Measurements from ENCODE around the gene KCNQ2. TPM values are rescaled to one million over a fixed set of nuclear protein-coding genes. Genes with fewer than 3 reads are reported as not detected.

Gene KCNQ2
- total RNA-seq, 1 experiment from 2014 or later, result 86.5 TPM

DNA sequence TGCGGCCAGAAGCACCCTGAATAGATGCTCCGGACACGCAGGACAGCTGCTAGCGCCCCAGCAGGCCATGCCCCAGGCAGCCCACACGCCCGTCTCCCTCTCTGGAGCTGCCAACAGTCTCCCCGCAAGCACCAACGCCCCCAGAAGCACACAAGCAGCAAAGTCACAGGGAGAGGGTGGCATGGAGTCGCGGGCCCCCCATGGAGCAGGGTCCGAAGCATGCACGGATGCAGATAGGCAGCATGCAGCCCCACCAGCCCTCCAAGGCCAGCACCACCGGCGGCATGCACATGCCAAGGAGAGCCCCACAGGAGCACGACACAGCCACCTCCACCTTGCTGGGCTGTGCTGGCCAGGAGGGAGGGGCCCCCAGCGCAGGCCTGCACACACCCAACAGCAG lies 53.8 kb downstream of the KCNQ2 start:
- H3K27me3 ChIP-seq (ENCODE audit: insufficient read depth, low read length), result no peaks in the 10 kb centered on the region
- H4K20me1 ChIP-seq (ENCODE audit: insufficient read depth), result no peaks in the 10 kb centered on the region
- H3K9me2 ChIP-seq (ENCODE audit: insufficient read depth), result no peaks in the 10 kb centered on the region

DNA sequence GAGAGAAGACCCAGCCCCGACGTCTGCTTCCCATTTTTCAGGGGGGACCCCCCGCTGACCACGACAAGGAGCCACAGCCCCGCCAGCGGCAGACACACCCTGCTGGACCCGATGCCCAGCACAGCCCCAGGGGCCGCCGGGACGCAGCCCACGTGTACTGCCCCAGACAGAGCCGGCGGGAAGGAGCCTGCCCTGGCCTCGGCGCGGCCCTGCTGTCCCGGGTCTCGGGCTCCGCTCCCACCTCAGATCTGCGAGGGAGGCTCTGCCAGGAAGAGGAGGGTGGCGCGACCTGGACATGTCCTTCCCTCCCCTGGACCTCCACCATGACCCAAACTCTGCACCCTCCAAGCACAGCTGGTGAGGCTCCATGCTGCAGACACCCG lies 54.7 kb downstream of the KCNQ2 start:
- H2AFZ ChIP-seq (ENCODE audit: low read depth, low read length, poor library complexity, severe bottlenecking), result no peak overlapping the region
- no peaks in the 10 kb centered on the region for H3K27me3 ChIP-seq (ENCODE audit: insufficient read depth, low read length)
- ChIA-PET CTCF (no interaction called here), RAD21 (ENCODE audit: low non-redundant PET in 1 of 2, low total read pairs in 2 of 2, uncharacterized antibody in 2 of 2, unreplicated experiment in 2 of 2) (no interaction called here), POLR2A (no interaction called here)
- no peaks in the 10 kb centered on the region for H3K36me3 ChIP-seq (ENCODE audit: control insufficient read depth in 1 of 2, insufficient read depth in 2 of 2, low read length in 2 of 2)
- H4K20me1 ChIP-seq (ENCODE audit: insufficient read depth), result no peaks in the 10 kb centered on the region
- DNase-seq (ENCODE audit: low read depth, low spot score) (no peak), ATAC-seq (no peak)
- no TSS peak for BruUV-seq (replicated peaks)
- H3K4me1 ChIP-seq (ENCODE audit: control insufficient read depth in 1 of 2, insufficient read depth in 2 of 2, low read length in 2 of 2), result no peaks in the 10 kb centered on the region
- H3K4me2 ChIP-seq (ENCODE audit: low read length), result no peak overlapping the region
- H3K4me3 ChIP-seq (replicated peaks in 1 of 2; ENCODE audit: low read depth in 1 of 2, low read length in 2 of 2), result no peak overlapping the region
- no peaks in the 10 kb centered on the region for H3K79me2 ChIP-seq (ENCODE audit: insufficient read depth, low read length)
- H3K9me3 ChIP-seq (ENCODE audit: control insufficient read depth in 1 of 2, insufficient read depth in 1 of 2, low read depth in 1 of 2, low read length in 2 of 2), result no peaks in the 10 kb centered on the region
- H3K27ac ChIP-seq (ENCODE audit: low read depth, low read length), result no peak overlapping the region
- H3K9me2 ChIP-seq (ENCODE audit: insufficient read depth), result no peaks in the 10 kb centered on the region
- intact Hi-C loops (cut with micrococcal nuclease), result no loop called here
- H3K9ac ChIP-seq (ENCODE audit: low read length), result no peak overlapping the region
- TF ChIP-seq SRF (IDR thresholded peaks at IDR 0.05; ENCODE audit: low read depth), result no peak
- TF ChIP-seq RAD21 (IDR thresholded peaks at IDR 0.05; ENCODE audit: low read depth), result no peak
- TF ChIP-seq EGR1 (IDR thresholded peaks at IDR 0.05; ENCODE audit: low read depth), result no peak
- no peak for TF ChIP-seq SIN3A (IDR thresholded peaks at IDR 0.05; ENCODE audit: low read depth)
- no peak for TF ChIP-seq YY1 (IDR thresholded peaks at IDR 0.05; ENCODE audit: extremely low read depth, insufficient replicate concordance, low read depth, low read length)
- TF ChIP-seq, protein P1, sequence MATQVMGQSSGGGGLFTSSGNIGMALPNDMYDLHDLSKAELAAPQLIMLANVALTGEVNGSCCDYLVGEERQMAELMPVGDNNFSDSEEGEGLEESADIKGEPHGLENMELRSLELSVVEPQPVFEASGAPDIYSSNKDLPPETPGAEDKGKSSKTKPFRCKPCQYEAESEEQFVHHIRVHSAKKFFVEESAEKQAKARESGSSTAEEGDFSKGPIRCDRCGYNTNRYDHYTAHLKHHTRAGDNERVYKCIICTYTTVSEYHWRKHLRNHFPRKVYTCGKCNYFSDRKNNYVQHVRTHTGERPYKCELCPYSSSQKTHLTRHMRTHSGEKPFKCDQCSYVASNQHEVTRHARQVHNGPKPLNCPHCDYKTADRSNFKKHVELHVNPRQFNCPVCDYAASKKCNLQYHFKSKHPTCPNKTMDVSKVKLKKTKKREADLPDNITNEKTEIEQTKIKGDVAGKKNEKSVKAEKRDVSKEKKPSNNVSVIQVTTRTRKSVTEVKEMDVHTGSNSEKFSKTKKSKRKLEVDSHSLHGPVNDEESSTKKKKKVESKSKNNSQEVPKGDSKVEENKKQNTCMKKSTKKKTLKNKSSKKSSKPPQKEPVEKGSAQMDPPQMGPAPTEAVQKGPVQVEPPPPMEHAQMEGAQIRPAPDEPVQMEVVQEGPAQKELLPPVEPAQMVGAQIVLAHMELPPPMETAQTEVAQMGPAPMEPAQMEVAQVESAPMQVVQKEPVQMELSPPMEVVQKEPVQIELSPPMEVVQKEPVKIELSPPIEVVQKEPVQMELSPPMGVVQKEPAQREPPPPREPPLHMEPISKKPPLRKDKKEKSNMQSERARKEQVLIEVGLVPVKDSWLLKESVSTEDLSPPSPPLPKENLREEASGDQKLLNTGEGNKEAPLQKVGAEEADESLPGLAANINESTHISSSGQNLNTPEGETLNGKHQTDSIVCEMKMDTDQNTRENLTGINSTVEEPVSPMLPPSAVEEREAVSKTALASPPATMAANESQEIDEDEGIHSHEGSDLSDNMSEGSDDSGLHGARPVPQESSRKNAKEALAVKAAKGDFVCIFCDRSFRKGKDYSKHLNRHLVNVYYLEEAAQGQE (IDR thresholded peaks at IDR 0.05; ENCODE audit: low read depth), result no peak
- TF ChIP-seq, protein P2, sequence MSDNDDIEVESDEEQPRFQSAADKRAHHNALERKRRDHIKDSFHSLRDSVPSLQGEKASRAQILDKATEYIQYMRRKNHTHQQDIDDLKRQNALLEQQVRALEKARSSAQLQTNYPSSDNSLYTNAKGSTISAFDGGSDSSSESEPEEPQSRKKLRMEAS (IDR thresholded peaks at IDR 0.05), result no peak
- TF ChIP-seq, protein P3, sequence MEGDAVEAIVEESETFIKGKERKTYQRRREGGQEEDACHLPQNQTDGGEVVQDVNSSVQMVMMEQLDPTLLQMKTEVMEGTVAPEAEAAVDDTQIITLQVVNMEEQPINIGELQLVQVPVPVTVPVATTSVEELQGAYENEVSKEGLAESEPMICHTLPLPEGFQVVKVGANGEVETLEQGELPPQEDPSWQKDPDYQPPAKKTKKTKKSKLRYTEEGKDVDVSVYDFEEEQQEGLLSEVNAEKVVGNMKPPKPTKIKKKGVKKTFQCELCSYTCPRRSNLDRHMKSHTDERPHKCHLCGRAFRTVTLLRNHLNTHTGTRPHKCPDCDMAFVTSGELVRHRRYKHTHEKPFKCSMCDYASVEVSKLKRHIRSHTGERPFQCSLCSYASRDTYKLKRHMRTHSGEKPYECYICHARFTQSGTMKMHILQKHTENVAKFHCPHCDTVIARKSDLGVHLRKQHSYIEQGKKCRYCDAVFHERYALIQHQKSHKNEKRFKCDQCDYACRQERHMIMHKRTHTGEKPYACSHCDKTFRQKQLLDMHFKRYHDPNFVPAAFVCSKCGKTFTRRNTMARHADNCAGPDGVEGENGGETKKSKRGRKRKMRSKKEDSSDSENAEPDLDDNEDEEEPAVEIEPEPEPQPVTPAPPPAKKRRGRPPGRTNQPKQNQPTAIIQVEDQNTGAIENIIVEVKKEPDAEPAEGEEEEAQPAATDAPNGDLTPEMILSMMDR (IDR thresholded peaks at IDR 0.05 in 2 of 3, conservative IDR thresholded peaks at IDR 0.05 in 1 of 3; ENCODE audit: borderline replicate concordance in 1 of 3, insufficient read depth in 1 of 3, low read depth in 2 of 3, low read length in 2 of 3), result no peak
- TF ChIP-seq TCF7L2 (IDR thresholded peaks at IDR 0.05; ENCODE audit: borderline replicate concordance, extremely low read depth, insufficient read depth, insufficient read length), result no peak
- no peak for TF ChIP-seq CBX3 (IDR thresholded peaks at IDR 0.05; ENCODE audit: low read depth)
- no peak for TF ChIP-seq ZNF274 (IDR thresholded peaks at IDR 0.05; ENCODE audit: low read depth, low read length)
- TF ChIP-seq, protein P4, sequence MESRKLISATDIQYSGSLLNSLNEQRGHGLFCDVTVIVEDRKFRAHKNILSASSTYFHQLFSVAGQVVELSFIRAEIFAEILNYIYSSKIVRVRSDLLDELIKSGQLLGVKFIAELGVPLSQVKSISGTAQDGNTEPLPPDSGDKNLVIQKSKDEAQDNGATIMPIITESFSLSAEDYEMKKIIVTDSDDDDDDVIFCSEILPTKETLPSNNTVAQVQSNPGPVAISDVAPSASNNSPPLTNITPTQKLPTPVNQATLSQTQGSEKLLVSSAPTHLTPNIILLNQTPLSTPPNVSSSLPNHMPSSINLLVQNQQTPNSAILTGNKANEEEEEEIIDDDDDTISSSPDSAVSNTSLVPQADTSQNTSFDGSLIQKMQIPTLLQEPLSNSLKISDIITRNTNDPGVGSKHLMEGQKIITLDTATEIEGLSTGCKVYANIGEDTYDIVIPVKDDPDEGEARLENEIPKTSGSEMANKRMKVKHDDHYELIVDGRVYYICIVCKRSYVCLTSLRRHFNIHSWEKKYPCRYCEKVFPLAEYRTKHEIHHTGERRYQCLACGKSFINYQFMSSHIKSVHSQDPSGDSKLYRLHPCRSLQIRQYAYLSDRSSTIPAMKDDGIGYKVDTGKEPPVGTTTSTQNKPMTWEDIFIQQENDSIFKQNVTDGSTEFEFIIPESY (IDR thresholded peaks at IDR 0.05; ENCODE audit: extremely low read depth, insufficient replicate concordance, low read length), result no peak
- TF ChIP-seq SP1 (IDR thresholded peaks at IDR 0.05; ENCODE audit: low read depth), result no peak

More for the DNA sequence above, 53.8 kb downstream of the KCNQ2 start:
- ChIA-PET POLR2A (no interaction called here), RAD21 (ENCODE audit: low non-redundant PET in 1 of 2, low total read pairs in 2 of 2, uncharacterized antibody in 2 of 2, unreplicated experiment in 2 of 2) (no interaction called here), CTCF (no interaction called here)
- no peaks in the 10 kb centered on the region for H3K4me1 ChIP-seq (ENCODE audit: control insufficient read depth in 1 of 2, insufficient read depth in 2 of 2, low read length in 2 of 2)
- no peak for TF ChIP-seq RAD21 (IDR thresholded peaks at IDR 0.05; ENCODE audit: low read depth)
- H3K9ac ChIP-seq (ENCODE audit: low read length), result no peak overlapping the region
- intact Hi-C loops (cut with micrococcal nuclease), result no loop called here
- H3K4me2 ChIP-seq (ENCODE audit: low read length), result no peak overlapping the region
- H3K36me3 ChIP-seq (ENCODE audit: control insufficient read depth in 1 of 2, insufficient read depth in 2 of 2, low read length in 2 of 2), result no peaks in the 10 kb centered on the region
- DNase-seq (ENCODE audit: low read depth, low spot score), result no peak
- ATAC-seq, result no peak
- H2AFZ ChIP-seq (ENCODE audit: low read depth, low read length, poor library complexity, severe bottlenecking), result no peak overlapping the region
- no peak overlapping the region for H3K27ac ChIP-seq (ENCODE audit: low read depth, low read length)
- H3K79me2 ChIP-seq (ENCODE audit: insufficient read depth, low read length), result no peaks in the 10 kb centered on the region
- no TSS peak for BruUV-seq (replicated peaks)
- H3K9me3 ChIP-seq (ENCODE audit: control insufficient read depth in 1 of 2, insufficient read depth in 1 of 2, low read depth in 1 of 2, low read length in 2 of 2), result no peaks in the 10 kb centered on the region
- no peak overlapping the region for H3K4me3 ChIP-seq (replicated peaks in 1 of 2; ENCODE audit: low read depth in 1 of 2, low read length in 2 of 2)

All from HCT116 (cell line).